ENCODE data around the gene NOS3.

NOS3 gene

GRCh38 chr7:151000897-151001495 is 10.2 kb downstream of the NOS3 start:
- Histone ChIP-seq H3K36me3 (ENCODE audit: control insufficient read depth, insufficient read depth, low read length) (no peaks in the 10 kb centered on the region), H3K27me3 (replicated peaks; ENCODE audit: control insufficient read depth, insufficient read depth, low read length) (no peaks in the 10 kb centered on the region; the same call in 1 of the 2 replicates)
- no peak for TF ChIP-seq CTCF (IDR thresholded peaks at IDR 0.05; ENCODE audit: insufficient read depth, low read length, poor library complexity, severe bottlenecking)

DNA sequence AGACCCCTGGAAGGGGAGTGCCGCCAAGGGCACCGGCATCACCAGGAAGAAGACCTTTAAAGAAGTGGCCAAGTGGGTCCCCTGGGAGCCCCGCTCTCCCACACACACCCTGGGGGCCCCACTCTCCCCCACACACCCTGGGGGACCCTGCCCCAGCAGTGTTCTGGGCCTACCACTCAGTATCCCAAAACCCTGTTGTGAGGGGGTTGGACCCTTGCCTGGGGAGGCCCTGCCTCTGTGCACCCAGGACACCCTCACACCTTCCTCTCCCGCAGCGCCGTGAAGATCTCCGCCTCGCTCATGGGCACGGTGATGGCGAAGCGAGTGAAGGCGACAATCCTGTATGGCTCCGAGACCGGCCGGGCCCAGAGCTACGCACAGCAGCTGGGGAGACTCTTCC is 10.7 kb downstream of the NOS3 start:
- Histone ChIP-seq H3K36me3 (ENCODE audit: control insufficient read depth, insufficient read depth, low read length) (no peaks in the 10 kb centered on the region), H3K4me3 (replicated peaks; ENCODE audit: low read depth, low read length) (no peak overlapping the region), H3K27me3 (replicated peaks; ENCODE audit: control insufficient read depth, insufficient read depth, low read length) (no peaks in the 10 kb centered on the region; the same call in 1 of the 2 replicates)
- no peak for TF ChIP-seq CTCF (IDR thresholded peaks at IDR 0.05; ENCODE audit: insufficient read depth, low read length, poor library complexity, severe bottlenecking)
- no peak for DNase-seq (ENCODE audit: extremely low read depth, insufficient read length)

More at GRCh38 chr7:151000897-151001495, 10.2 kb downstream of the NOS3 start:
- no peak overlapping the region for H3K4me3 ChIP-seq (replicated peaks; ENCODE audit: low read depth, low read length)
- no peak for DNase-seq (ENCODE audit: extremely low read depth, insufficient read length)

DNA sequence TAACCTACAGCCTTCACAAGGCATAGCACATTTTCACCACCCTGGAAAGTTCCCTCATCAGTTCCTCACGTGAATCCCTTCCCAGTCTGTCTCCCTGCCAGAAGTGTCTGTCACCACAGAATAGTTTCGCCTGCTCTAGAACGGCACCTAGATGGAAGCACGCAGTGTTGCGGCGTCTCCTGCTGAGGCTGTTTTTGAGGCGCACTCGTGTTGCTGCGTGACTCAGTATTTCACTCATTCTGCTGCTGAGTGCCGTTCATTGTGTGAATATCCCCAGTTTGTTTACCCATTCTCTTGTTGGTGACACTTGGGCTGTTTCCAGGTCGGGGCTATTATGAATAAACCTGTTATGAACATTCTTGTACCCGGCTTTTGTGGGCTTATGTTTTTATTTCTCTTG is 12.8 kb downstream of the NOS3 start:
- no peak for TF ChIP-seq CTCF (IDR thresholded peaks at IDR 0.05; ENCODE audit: insufficient read depth, low read length, poor library complexity, severe bottlenecking)
- no peak for DNase-seq (ENCODE audit: extremely low read depth, insufficient read length)
- Histone ChIP-seq H3K4me3 (replicated peaks; ENCODE audit: low read depth, low read length) (no peak overlapping the region), H3K27me3 (replicated peaks; ENCODE audit: control insufficient read depth, insufficient read depth, low read length) (no peaks in the 10 kb centered on the region), H3K36me3 (ENCODE audit: control insufficient read depth, insufficient read depth, low read length) (no peaks in the 10 kb centered on the region)

DNA sequence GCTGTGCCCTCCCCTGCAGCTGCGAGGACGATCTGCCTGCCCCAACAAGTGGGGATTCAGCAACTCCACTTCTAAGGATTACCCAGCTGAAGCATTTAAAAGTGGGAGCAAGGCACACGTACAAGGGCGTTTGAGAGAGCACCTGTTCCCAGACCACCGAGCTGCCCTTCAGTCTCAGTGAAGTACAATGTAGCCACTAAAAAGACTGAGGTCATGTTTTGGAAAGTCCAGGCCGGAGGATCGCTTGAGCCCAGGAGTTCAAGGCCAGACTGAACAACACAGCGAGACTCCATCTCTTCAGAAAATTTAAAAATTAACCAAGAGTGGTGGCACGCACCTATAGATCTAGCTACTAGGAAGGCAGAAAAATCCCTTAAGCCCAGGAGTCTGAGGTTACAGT is 14.7 kb downstream of the NOS3 start:
- no peak for TF ChIP-seq CTCF (IDR thresholded peaks at IDR 0.05; ENCODE audit: insufficient read depth, low read length, poor library complexity, severe bottlenecking)
- Histone ChIP-seq H3K36me3 (ENCODE audit: control insufficient read depth, insufficient read depth, low read length) (no peaks in the 10 kb centered on the region), H3K4me3 (replicated peaks; ENCODE audit: low read depth, low read length) (no peak overlapping the region), H3K27me3 (replicated peaks; ENCODE audit: control insufficient read depth, insufficient read depth, low read length) (no peaks in the 10 kb centered on the region)
- DNase-seq (ENCODE audit: extremely low read depth, insufficient read length) = no peak

GRCh38 chr7:151006590-151007300 is 15.9 kb downstream of the NOS3 start:
- Histone ChIP-seq H3K4me3 (replicated peaks; ENCODE audit: low read depth, low read length) (no peak overlapping the region), H3K27me3 (replicated peaks; ENCODE audit: control insufficient read depth, insufficient read depth, low read length) (no peaks in the 10 kb centered on the region), H3K36me3 (ENCODE audit: control insufficient read depth, insufficient read depth, low read length) (no peaks in the 10 kb centered on the region)
- TF ChIP-seq CTCF (IDR thresholded peaks at IDR 0.05; ENCODE audit: insufficient read depth, low read length, poor library complexity, severe bottlenecking) = no peak
- DNase-seq (ENCODE audit: extremely low read depth, insufficient read length) = no peak

Measured in GM06990 (cell line).